DLD1 (cell line): ENCODE results near the gene FGF18.

Experiments
- in situ Hi-C: cut with HindIII; loops from 2 replicates; pipeline ENCODE4 v1.10.0; 2017; ENCODE audit warnings: low sequenced_read_pairs

The FGF18 gene

GRCh38 chr5:171436804-171437285 lies 17.4 kb downstream of the FGF18 start:
- in situ Hi-C loops: no loop called here

GRCh38 chr5:171437286-171437821 lies 17.9 kb downstream of the FGF18 start:
- in situ Hi-C loops: no loop called here

- in situ Hi-C loops: no loop called here
Observed at GRCh38 chr5:171438738-171439137, 19.3 kb downstream of the FGF18 start.

GRCh38 chr5:171441246-171441791 lies 21.9 kb downstream of the FGF18 start:
- in situ Hi-C loops: no loop called here

- in situ Hi-C loops: no loop called here
Observed at GRCh38 chr5:171442287-171443042, 23.0 kb downstream of the FGF18 start.

GRCh38 chr5:171444582-171444981 lies 25.1 kb downstream of the FGF18 start:
- in situ Hi-C loops: no loop called here

- in situ Hi-C loops: no loop called here
Observed at GRCh38 chr5:171445644-171446516, 26.4 kb downstream of the FGF18 start.

- in situ Hi-C loops: no loop called here
Observed at GRCh38 chr5:171447226-171447625, 27.8 kb downstream of the FGF18 start.

GRCh38 chr5:171449426-171449825 lies 30.0 kb downstream of the FGF18 start:
- in situ Hi-C loops: no loop called here

GRCh38 chr5:171450423-171451331 lies 31.2 kb downstream of the FGF18 start:
- in situ Hi-C loops: no loop called here

GRCh38 chr5:171451421-171451820 lies 32.0 kb downstream of the FGF18 start:
- in situ Hi-C loops: no loop called here

GRCh38 chr5:171453056-171453725 lies 33.7 kb downstream of the FGF18 start:
- in situ Hi-C loops: no loop called here

- in situ Hi-C loops: no loop called here
Observed at GRCh38 chr5:171453988-171454387, 34.5 kb downstream of the FGF18 start.

- in situ Hi-C loops: no loop called here
Observed at GRCh38 chr5:171454549-171454948, 35.1 kb downstream of the FGF18 start.

- in situ Hi-C loops: no loop called here
Observed at GRCh38 chr5:171455522-171455921, 36.1 kb downstream of the FGF18 start.

- in situ Hi-C loops: no loop called here
Observed at GRCh38 chr5:171457208-171457981, 37.9 kb downstream of the FGF18 start.

- in situ Hi-C loops: no loop called here
Observed at GRCh38 chr5:171459839-171460238, 40.4 kb downstream of the FGF18 start.

GRCh38 chr5:171462136-171462927 lies 42.9 kb downstream of the FGF18 start:
- in situ Hi-C loops: no loop called here
